Glomerular endothelial cell (primary cell): ENCODE results near the gene NFAT5. TPM values are rescaled to one million over a fixed set of nuclear protein-coding genes. Genes with fewer than 3 reads are reported as not detected.
"Not testable (repeated sequence)": the region's sequence is repeated elsewhere in the genome, so short reads cannot be mapped to it uniquely, and the experiment has no call there.

ENCODE experiments used
- DNase-seq: peaks from one replicate; pipeline ENCODE4 v3.0.0-alpha.2; 2011; ENCODE audit warnings: low read depth, low spot score; ENCODE audit errors: extremely low read depth
- total RNA-seq: library from RNA; depleted of rRNA; stranded (reverse); fragments of >200 nt; gene quantifications from 2 replicates; pipeline ENCODE4 v1.2.3, GENCODE V29; 2015

NFAT5 gene
- total RNA-seq, 1 donor from 2014 or later = 71.0 TPM

GRCh38 chr16:69554495-69554894 is 11.3 kb upstream of the NFAT5 start:
- no peak for DNase-seq

- DNase-seq = no peak
Measured at GRCh38 chr16:69555437-69555836, 10.3 kb upstream of the NFAT5 start.

- DNase-seq = no peak
Measured at GRCh38 chr16:69555867-69556266, 9.9 kb upstream of the NFAT5 start.

DNA sequence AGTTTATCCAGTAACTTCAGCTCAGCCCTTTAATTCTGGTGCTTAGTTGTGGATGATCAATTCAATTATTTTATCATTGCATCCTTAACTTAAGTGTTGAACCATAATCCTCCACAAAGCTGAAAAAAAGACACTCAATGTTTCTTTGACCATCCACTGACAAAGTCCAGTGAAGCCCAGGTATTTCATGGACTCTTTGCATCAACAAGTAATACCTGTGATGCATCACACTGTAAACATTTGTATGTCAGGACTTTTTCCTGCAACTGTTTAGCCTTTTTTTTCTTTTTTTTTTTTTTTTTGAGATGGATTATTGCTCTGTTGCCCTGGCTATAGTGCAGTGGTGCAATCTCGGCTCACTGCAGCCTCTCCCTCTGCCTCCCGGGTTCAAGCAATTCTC is 6.6 kb upstream of the NFAT5 start:
- no peak for DNase-seq

GRCh38 chr16:69561367-69561766 is 4.4 kb upstream of the NFAT5 start:
- DNase-seq = not testable (repeated sequence)

DNA sequence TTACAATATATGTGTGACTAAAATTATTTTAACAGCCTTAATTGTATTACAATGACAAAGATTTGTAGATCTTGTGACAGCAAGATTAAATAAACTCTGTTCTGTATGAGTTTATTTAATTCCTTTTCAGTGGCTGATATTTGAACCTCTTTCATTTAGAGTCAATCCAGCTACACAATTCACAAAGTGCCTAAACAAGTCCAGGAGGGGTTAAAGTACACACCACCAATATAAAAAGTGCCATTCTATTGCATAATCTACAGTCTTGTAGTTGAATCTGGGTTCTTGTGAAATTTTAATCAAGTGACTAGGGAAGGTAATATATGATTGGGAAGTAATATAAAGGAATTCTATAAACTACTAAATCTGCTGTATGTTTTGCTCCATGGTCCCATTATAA is 3.9 kb upstream of the NFAT5 start:
- no peak for DNase-seq

- DNase-seq = no peak
Measured at GRCh38 chr16:69562813-69563212, 3.0 kb upstream of the NFAT5 start.

DNA sequence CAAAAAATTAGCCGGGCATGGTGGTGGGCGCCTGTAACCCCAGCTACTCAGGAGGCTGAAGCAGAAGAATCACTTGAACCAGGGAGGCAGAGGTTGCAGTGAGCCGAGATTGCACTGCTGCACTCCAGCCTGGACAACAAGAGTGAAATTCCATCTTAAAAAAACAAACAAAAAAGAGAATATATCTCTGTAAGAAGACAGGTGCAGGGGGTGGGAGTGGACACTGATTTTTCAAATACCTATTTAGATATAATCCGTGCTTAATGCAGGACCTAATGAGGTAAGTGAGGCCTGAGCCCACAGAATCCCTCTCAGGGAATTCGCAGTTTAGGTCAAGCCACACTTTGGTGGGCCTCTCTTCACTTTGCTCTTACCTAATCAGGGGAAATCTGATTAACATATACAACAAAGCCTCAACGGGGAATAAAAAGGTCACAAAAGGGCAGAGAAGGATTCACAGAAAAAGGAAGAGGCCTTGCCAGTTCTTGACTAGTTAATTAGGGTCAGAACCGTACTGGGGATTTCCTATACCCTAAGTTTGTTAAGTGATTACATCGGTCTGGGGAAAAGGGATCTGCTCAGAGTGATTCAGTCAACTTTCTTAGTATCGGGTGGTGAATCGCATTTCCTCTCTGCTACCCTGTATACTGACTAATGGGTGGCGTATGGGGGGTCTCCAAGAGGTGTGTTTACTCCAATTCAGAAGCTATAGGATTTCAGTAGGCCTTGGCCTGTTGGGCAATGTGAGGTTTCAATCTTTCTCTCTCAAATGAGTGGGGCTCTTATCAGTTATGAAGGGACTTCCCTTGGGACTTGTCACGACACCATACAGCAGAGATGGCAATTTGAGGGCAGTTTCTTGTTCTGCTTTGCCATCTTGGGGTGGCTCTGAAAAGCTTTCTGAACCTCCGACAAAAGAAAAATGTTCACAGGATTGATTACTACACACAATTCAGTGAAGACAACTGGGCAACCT is 1.9 kb upstream of the NFAT5 start:
- DNase-seq = no peak

GRCh38 chr16:69564845-69565670 is 708 bp upstream of the NFAT5 start:
- no peak for DNase-seq

DNA sequence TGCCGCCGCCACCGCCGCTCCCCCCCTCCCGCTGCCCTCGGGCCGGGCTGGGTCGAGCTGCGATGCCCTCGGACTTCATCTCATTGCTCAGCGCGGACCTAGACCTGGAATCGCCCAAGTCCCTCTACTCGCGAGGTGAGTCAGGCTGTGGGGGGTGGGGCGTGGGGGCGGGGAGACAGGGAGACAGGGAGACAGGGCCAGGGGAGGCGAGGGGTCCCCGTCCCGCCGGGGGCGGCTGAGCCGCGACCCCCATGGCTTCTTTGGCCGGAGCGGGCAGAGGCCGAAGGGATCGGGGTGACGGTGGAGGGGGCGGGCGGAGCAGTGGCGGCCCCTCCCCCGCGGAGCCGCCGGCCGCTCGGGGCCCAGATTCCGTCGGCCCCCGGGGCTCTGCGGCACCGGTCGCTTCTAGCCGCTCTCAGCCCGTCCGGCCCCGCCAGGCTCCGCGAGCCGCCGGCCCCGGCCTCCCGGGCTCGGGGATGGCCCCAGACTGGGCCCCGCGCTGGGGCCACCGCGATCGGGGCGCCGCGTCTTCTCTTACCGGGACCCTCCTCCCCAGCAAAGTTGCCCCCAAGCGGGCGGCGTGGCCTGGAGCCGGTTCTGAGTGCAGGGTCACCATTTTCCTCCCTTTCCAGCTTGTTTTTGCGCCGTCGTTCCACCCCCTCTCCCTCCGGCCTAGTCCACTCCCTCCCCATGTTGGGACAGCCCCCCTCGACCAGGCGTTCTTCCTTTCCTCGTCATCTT is 644 bp downstream of the NFAT5 start:
- DNase-seq = no peak

DNA sequence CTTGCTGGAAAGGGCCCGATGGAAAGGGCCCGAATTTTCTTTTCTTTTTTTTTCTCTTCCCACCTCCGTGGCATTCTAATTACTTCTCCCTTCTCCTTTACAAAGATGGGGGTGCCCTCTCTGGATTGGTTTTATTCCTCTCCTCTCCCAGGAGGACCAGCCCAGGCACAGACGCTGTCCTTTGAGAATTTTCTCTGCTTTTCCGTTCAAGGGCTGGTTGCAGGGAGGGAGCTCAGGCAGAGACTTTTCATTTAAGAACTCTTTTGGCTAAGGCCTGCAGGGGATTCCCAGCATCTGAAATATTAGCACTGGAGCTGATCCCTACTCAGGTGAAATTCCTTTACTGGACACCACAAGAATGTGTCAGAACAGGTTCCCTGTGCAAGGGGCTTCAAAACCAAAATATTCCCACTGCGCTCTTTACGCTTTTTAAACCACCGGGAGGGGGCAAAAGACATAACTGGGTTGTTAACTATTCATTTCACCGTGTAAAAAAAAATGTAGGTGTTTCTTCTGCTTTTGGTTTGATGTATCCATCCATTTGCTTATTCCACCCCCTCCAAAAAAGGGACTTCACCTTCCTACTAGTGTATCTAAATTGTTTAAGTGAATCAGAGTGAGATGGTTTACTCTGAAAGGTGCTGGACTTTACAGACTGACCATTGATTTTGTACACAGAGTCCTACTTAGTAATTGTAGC is 1.4 kb downstream of the NFAT5 start:
- DNase-seq = no peak

DNA sequence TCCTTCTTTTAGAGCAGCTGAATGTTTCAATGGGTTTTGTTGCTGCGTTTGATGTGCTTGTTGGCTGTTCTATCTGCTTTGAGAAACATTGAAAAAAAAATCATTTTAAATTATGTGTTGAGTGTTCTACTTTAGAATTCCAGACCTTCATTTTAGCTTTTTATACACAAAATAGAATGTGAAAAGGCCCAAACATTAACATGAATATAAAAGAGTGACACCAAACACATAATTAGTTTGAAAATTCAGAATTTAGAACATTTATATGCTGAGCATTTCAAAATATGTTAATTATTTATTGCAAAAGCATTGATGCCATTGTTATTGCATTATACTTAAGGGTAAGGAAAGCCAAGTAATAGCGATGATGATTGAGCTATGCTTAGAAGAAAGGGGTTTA is 2.9 kb downstream of the NFAT5 start:
- no peak for DNase-seq

DNA sequence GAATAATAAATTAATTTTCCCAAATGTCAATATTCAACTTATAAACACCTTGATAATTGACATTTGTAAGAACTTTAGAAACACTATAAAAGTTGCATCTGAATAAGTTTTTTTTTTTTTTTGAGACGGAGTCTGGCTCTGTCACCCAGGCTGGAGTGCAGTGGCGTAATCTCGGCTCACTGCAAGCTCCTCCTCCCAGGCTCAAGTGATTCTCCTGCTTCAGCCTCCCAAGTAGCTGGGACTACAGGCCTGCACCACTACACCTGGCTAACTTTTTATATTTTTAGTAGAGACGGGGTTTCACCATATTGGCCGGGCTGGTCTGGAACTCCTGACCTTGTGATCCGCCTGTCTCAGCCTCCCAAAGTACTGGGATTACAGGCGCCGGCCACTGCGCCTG is 13.0 kb downstream of the NFAT5 start:
- DNase-seq = not testable (repeated sequence)

DNA sequence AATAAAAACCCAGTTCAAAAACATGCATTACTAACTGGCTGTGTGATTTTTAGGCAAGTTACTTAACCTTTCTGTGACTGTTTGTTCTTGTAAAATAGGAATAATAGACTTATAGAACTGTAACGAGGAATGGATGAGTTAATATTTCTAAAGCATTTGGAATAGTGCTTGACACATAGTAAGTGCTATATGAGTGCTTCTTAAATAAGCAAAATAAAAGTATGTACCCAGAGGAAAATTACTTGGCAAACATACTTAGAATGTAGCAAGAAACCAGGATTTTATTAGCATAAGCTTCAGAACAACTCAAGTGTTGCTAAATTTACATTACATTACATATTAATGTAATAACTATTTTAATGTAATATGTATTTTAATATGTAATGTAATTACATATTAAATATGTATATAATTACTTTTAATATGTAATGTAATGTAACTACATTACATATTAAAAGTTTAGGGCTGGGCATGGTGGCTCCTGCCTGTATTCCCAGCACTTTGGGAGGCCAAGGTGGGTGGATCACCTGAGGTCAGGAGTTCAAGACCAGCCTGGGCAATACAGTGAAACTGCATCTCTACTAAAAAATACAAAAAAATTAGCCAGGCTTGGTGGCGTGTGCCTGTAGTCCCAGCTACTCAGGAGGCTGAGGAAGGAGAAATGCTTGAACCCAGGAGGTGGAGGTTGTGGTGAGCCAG is 14.2 kb downstream of the NFAT5 start:
- no peak for DNase-seq

DNA sequence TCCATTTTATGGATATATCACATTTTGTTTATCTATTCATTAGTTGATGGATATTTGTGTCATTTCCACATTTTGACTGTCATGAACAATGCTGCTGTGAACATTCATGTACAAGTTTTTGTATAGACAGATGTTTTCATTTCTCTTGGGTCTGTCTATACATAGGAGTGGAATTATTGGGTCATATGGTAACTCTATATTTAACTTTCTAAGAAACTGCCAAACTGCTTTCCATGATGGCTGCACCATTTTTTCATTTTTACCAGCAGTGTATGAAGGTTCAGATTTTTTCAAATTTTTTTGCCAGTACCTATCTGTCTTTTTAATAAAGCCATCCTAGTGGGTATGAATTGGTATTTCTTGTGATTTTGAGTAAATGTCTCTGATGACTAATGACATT is 15.5 kb downstream of the NFAT5 start:
- DNase-seq = no peak

- DNase-seq = not testable (repeated sequence)
Measured at GRCh38 chr16:69584493-69584892, 18.7 kb downstream of the NFAT5 start.

DNA sequence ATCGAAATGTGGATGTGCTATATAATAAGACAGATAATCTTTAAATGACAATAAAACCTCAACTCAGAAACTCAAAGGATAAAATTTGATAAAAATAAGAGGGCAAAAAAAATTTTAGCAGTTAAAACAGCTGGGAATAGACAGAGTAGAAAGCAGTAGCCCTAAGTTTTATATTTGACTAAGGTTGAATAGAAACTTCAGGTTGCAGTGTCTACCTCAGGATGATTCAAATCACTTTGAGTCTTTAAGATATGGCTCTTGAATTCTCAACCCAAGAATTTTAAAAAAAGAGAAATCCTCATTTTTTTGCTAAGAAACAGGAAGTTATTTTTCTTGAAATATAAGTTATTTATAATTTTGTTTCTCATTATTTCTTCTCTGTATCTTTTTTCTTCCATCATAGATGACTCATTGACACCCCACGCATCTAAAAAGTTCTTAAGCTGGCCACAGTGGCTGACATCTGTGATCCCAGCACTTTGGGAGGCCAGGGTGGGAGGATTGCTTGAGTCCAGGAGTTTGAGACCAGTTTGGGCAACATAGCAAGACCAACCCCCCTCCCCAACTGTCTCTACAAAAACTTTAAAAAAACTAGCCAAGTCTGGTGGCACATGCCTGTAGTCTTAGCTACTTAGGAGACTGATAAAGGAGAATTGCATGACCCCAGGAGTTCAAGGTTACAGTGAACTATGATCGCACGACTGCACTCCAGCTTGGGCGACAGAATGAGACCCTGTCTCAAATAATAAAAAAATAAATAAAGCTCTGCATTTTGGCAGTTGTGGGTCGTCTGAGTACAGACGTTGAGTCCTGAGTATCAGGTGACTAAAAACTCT is 23.9 kb downstream of the NFAT5 start:
- DNase-seq = no peak

DNA sequence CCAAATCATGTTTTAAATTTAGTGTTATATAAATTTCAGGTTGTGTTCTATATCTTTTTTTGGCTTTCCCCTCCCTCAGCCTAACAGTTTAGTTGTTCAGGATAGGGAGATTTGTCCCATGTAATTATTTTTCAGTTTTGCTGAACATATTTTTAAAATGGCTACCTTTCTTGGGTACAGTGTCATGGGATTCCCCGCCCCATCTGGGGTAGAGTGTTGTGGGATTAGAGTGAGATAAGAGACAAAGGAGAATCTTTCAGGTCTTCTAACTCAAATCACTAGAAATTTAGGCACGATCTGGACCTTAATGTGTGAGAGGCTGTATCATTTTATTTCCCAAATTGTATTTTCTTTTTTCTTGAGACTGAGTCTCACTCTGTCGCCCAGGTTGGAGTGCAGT is 24.8 kb downstream of the NFAT5 start:
- no peak for DNase-seq

GRCh38 chr16:69593751-69594255 is 28.0 kb downstream of the NFAT5 start:
- DNase-seq = no peak
